Suprapubic skin (tissue), 4 donors: ENCODE data around the gene RUFY3.

ENCODE experiments used
- CTCF ChIP-seq, 2 donors: fragments of 200-600 bp in 1 of 2; fragments of 450-650 bp in 1 of 2; sonication (generic) in 1 of 2; IDR thresholded peaks; one replicate each; pipeline ENCODE4 v1.5.1; 2016 to 2019; ENCODE audit warnings: antibody characterized with exemption in 2 of 2, mild to moderate bottlenecking in 1 of 2, moderate library complexity in 1 of 2
- POLR2A ChIP-seq, 2 donors: fragments of 450-650 bp; IDR thresholded peaks; one replicate each; pipeline ENCODE4 v1.6.1; 2017; ENCODE audit warnings: antibody characterized with exemption in 2 of 2, mild to moderate bottlenecking in 2 of 2, moderate library complexity in 2 of 2
- POLR2AphosphoS5 ChIP-seq, 3 donors: sonication (generic); formaldehyde crosslinking; IDR thresholded peaks; one replicate each; pipeline ENCODE4 v1.6.1; 2017; ENCODE audit warnings: antibody characterized with exemption in 3 of 3

DNA sequence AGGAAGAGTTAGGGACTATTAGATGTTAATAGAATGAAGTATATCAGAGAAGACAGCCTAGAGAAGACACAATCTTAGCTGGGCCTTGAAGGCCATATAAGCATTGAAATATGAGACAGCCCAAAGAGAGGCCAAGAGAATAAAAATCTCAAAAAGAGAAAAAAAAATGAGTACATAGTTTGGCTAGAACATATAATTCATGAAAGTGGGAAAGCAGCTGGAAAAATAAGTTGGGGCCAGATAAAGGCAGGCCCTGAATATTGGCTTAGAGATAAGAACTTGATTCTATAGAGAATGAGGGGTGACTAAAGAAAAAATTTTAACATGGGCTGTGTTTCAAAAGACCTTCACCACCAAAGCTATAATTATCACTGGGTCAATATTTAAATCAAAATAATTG lies 40.8 kb upstream of the RUFY3 start:
- no peak for TF ChIP-seq POLR2A (IDR thresholded peaks at IDR 0.05)
- no peak for TF ChIP-seq CTCF (IDR thresholded peaks at IDR 0.05)
- TF ChIP-seq POLR2AphosphoS5 (IDR thresholded peaks at IDR 0.05), result no peak
